ENCODE data around the gene PLA2R1.

Gene PLA2R1

GRCh38 chr2:160062292-160063005 is at the start of gene PLA2R1:
Gene PLA2R1 (minus strand): TSS chr2:160062615. CDS start chr2:160062403, 212 bp downstream.
- H3K4me3 ChIP-seq (ENCODE audit: low read depth in 1 of 2, low read length in 2 of 2) = peak within 1 kb of the TSS; percentile 77 to 88
- peaks cover 0 to 3% of the 10 kb centered on the region in 2 donors for H3K27me3 ChIP-seq (ENCODE audit: control insufficient read depth in 1 of 2, insufficient read depth in 2 of 2, low read length in 2 of 2)
- no peaks in the 10 kb centered on the region for H3K36me3 ChIP-seq (ENCODE audit: control insufficient read depth in 1 of 2, insufficient read depth in 2 of 2, low read length in 2 of 2)
- H3K9ac ChIP-seq (ENCODE audit: low read depth in 1 of 2, low read length in 2 of 2) = peak within 1 kb of the TSS; percentile 64 to 65
- H3K27ac ChIP-seq (ENCODE audit: low read depth, low read length) = no peak within 1 kb of the TSS
- peaks cover 16 to 23% of the 10 kb centered on the region in 2 donors for H3K4me1 ChIP-seq (ENCODE audit: control insufficient read depth in 1 of 2, insufficient read depth in 2 of 2, low read length in 2 of 2)
- no peaks in the 10 kb centered on the region for H3K9me3 ChIP-seq (ENCODE audit: control insufficient read depth in 1 of 2, low read length in 2 of 2)

GRCh38 chr2:160110674-160111239 is 48.3 kb upstream of the PLA2R1 start:
- Histone ChIP-seq H3K9me3 (ENCODE audit: control insufficient read depth in 1 of 2, low read length in 2 of 2) (no peaks in the 10 kb centered on the region), H3K36me3 (ENCODE audit: control insufficient read depth in 1 of 2, insufficient read depth in 2 of 2, low read length in 2 of 2) (no peaks in the 10 kb centered on the region), H3K9ac (ENCODE audit: low read depth in 1 of 2, low read length in 2 of 2) (no peak overlapping the region), H3K4me1 (ENCODE audit: control insufficient read depth in 1 of 2, insufficient read depth in 2 of 2, low read length in 2 of 2) (no peaks in the 10 kb centered on the region), H3K27ac (ENCODE audit: low read depth, low read length) (no peak overlapping the region), H3K4me3 (ENCODE audit: low read depth in 1 of 2, low read length in 2 of 2) (no peak overlapping the region), H3K27me3 (ENCODE audit: control insufficient read depth in 1 of 2, insufficient read depth in 2 of 2, low read length in 2 of 2) (no peaks in the 10 kb centered on the region)

GRCh38 chr2:160109939-160110673 is 47.7 kb upstream of the PLA2R1 start:
- Histone ChIP-seq H3K4me1 (ENCODE audit: control insufficient read depth in 1 of 2, insufficient read depth in 2 of 2, low read length in 2 of 2) (no peaks in the 10 kb centered on the region), H3K36me3 (ENCODE audit: control insufficient read depth in 1 of 2, insufficient read depth in 2 of 2, low read length in 2 of 2) (no peaks in the 10 kb centered on the region), H3K4me3 (ENCODE audit: low read depth in 1 of 2, low read length in 2 of 2) (no peak overlapping the region), H3K27me3 (ENCODE audit: control insufficient read depth in 1 of 2, insufficient read depth in 2 of 2, low read length in 2 of 2) (no peaks in the 10 kb centered on the region), H3K9me3 (ENCODE audit: control insufficient read depth in 1 of 2, low read length in 2 of 2) (no peaks in the 10 kb centered on the region), H3K9ac (ENCODE audit: low read depth in 1 of 2, low read length in 2 of 2) (no peak overlapping the region), H3K27ac (ENCODE audit: low read depth, low read length) (no peak overlapping the region)

- H3K4me3 ChIP-seq (ENCODE audit: low read depth in 1 of 2, low read length in 2 of 2) = no peak overlapping the region
- H3K36me3 ChIP-seq (ENCODE audit: control insufficient read depth in 1 of 2, insufficient read depth in 2 of 2, low read length in 2 of 2) = no peaks in the 10 kb centered on the region
- no peak overlapping the region for H3K9ac ChIP-seq (ENCODE audit: low read depth in 1 of 2, low read length in 2 of 2)
- no peaks in the 10 kb centered on the region for H3K4me1 ChIP-seq (ENCODE audit: control insufficient read depth in 1 of 2, insufficient read depth in 2 of 2, low read length in 2 of 2)
- H3K27ac ChIP-seq (ENCODE audit: low read depth, low read length) = no peak overlapping the region
- H3K9me3 ChIP-seq (ENCODE audit: control insufficient read depth in 1 of 2, low read length in 2 of 2) = no peaks in the 10 kb centered on the region
- H3K27me3 ChIP-seq (ENCODE audit: control insufficient read depth in 1 of 2, insufficient read depth in 2 of 2, low read length in 2 of 2) = no peaks in the 10 kb centered on the region
Observed at GRCh38 chr2:160109243-160109642, 46.8 kb upstream of the PLA2R1 start.

- no peaks in the 10 kb centered on the region for H3K4me1 ChIP-seq (ENCODE audit: control insufficient read depth in 1 of 2, insufficient read depth in 2 of 2, low read length in 2 of 2)
- no peaks in the 10 kb centered on the region for H3K36me3 ChIP-seq (ENCODE audit: control insufficient read depth in 1 of 2, insufficient read depth in 2 of 2, low read length in 2 of 2)
- H3K9me3 ChIP-seq (ENCODE audit: control insufficient read depth in 1 of 2, low read length in 2 of 2) = no peaks in the 10 kb centered on the region
- no peak overlapping the region for H3K4me3 ChIP-seq (ENCODE audit: low read depth in 1 of 2, low read length in 2 of 2)
- no peak overlapping the region for H3K9ac ChIP-seq (ENCODE audit: low read depth in 1 of 2, low read length in 2 of 2)
- H3K27me3 ChIP-seq (ENCODE audit: control insufficient read depth in 1 of 2, insufficient read depth in 2 of 2, low read length in 2 of 2) = no peaks in the 10 kb centered on the region
- H3K27ac ChIP-seq (ENCODE audit: low read depth, low read length) = no peak overlapping the region
Observed at GRCh38 chr2:160108646-160109045, 46.2 kb upstream of the PLA2R1 start.

- Histone ChIP-seq H3K4me3 (ENCODE audit: low read depth in 1 of 2, low read length in 2 of 2) (no peak overlapping the region), H3K36me3 (ENCODE audit: control insufficient read depth in 1 of 2, insufficient read depth in 2 of 2, low read length in 2 of 2) (peaks cover 0 to 4% of the 10 kb centered on the region in 2 donors), H3K27ac (ENCODE audit: low read depth, low read length) (no peak overlapping the region), H3K9me3 (ENCODE audit: control insufficient read depth in 1 of 2, low read length in 2 of 2) (no peaks in the 10 kb centered on the region), H3K4me1 (ENCODE audit: control insufficient read depth in 1 of 2, insufficient read depth in 2 of 2, low read length in 2 of 2) (no peaks in the 10 kb centered on the region), H3K9ac (ENCODE audit: low read depth in 1 of 2, low read length in 2 of 2) (no peak overlapping the region), H3K27me3 (ENCODE audit: control insufficient read depth in 1 of 2, insufficient read depth in 2 of 2, low read length in 2 of 2) (no peaks in the 10 kb centered on the region)
Observed at GRCh38 chr2:160105366-160105765, 43.0 kb upstream of the PLA2R1 start.

GRCh38 chr2:160104115-160104514 is 41.7 kb upstream of the PLA2R1 start:
- Histone ChIP-seq H3K36me3 (ENCODE audit: control insufficient read depth in 1 of 2, insufficient read depth in 2 of 2, low read length in 2 of 2) (peaks cover 0 to 4% of the 10 kb centered on the region in 2 donors), H3K4me1 (ENCODE audit: control insufficient read depth in 1 of 2, insufficient read depth in 2 of 2, low read length in 2 of 2) (no peaks in the 10 kb centered on the region), H3K9ac (ENCODE audit: low read depth in 1 of 2, low read length in 2 of 2) (no peak overlapping the region), H3K9me3 (ENCODE audit: control insufficient read depth in 1 of 2, low read length in 2 of 2) (no peaks in the 10 kb centered on the region), H3K27me3 (ENCODE audit: control insufficient read depth in 1 of 2, insufficient read depth in 2 of 2, low read length in 2 of 2) (no peaks in the 10 kb centered on the region), H3K4me3 (ENCODE audit: low read depth in 1 of 2, low read length in 2 of 2) (no peak overlapping the region), H3K27ac (ENCODE audit: low read depth, low read length) (no peak overlapping the region)

GRCh38 chr2:160097326-160097725 is 34.9 kb upstream of the PLA2R1 start:
- H3K27ac ChIP-seq (ENCODE audit: low read depth, low read length) = no peak overlapping the region
- peaks cover 5 to 14% of the 10 kb centered on the region in 2 donors for H3K4me1 ChIP-seq (ENCODE audit: control insufficient read depth in 1 of 2, insufficient read depth in 2 of 2, low read length in 2 of 2)
- H3K4me3 ChIP-seq (ENCODE audit: low read depth in 1 of 2, low read length in 2 of 2) = no peak overlapping the region
- peaks cover 0 to 13% of the 10 kb centered on the region in 2 donors for H3K9me3 ChIP-seq (ENCODE audit: control insufficient read depth in 1 of 2, low read length in 2 of 2)
- H3K36me3 ChIP-seq (ENCODE audit: control insufficient read depth in 1 of 2, insufficient read depth in 2 of 2, low read length in 2 of 2) = no peaks in the 10 kb centered on the region
- H3K27me3 ChIP-seq (ENCODE audit: control insufficient read depth in 1 of 2, insufficient read depth in 2 of 2, low read length in 2 of 2) = no peaks in the 10 kb centered on the region
- no peak overlapping the region for H3K9ac ChIP-seq (ENCODE audit: low read depth in 1 of 2, low read length in 2 of 2)

GRCh38 chr2:160096409-160096808 is 34.0 kb upstream of the PLA2R1 start:
- Histone ChIP-seq H3K4me1 (ENCODE audit: control insufficient read depth in 1 of 2, insufficient read depth in 2 of 2, low read length in 2 of 2) (peaks cover 5 to 14% of the 10 kb centered on the region in 2 donors), H3K9ac (ENCODE audit: low read depth in 1 of 2, low read length in 2 of 2) (no peak overlapping the region), H3K27me3 (ENCODE audit: control insufficient read depth in 1 of 2, insufficient read depth in 2 of 2, low read length in 2 of 2) (no peaks in the 10 kb centered on the region), H3K27ac (ENCODE audit: low read depth, low read length) (no peak overlapping the region), H3K4me3 (ENCODE audit: low read depth in 1 of 2, low read length in 2 of 2) (no peak overlapping the region), H3K9me3 (ENCODE audit: control insufficient read depth in 1 of 2, low read length in 2 of 2) (peaks cover 0 to 14% of the 10 kb centered on the region in 2 donors), H3K36me3 (ENCODE audit: control insufficient read depth in 1 of 2, insufficient read depth in 2 of 2, low read length in 2 of 2) (no peaks in the 10 kb centered on the region)

- H3K36me3 ChIP-seq (ENCODE audit: control insufficient read depth in 1 of 2, insufficient read depth in 2 of 2, low read length in 2 of 2) = no peaks in the 10 kb centered on the region
- no peak overlapping the region for H3K9ac ChIP-seq (ENCODE audit: low read depth in 1 of 2, low read length in 2 of 2)
- no peaks in the 10 kb centered on the region for H3K27me3 ChIP-seq (ENCODE audit: control insufficient read depth in 1 of 2, insufficient read depth in 2 of 2, low read length in 2 of 2)
- no peak overlapping the region for H3K27ac ChIP-seq (ENCODE audit: low read depth, low read length)
- peaks cover 24 to 38% of the 10 kb centered on the region in 2 donors for H3K9me3 ChIP-seq (ENCODE audit: control insufficient read depth in 1 of 2, low read length in 2 of 2)
- no peak overlapping the region for H3K4me3 ChIP-seq (ENCODE audit: low read depth in 1 of 2, low read length in 2 of 2)
- peaks cover 0 to 5% of the 10 kb centered on the region in 2 donors for H3K4me1 ChIP-seq (ENCODE audit: control insufficient read depth in 1 of 2, insufficient read depth in 2 of 2, low read length in 2 of 2)
Observed at GRCh38 chr2:160092445-160092844, 30.0 kb upstream of the PLA2R1 start.
